OCI-LY3 (cell line): ENCODE results near the gene LZTFL1.

Source experiments
- CTCF ChIP-seq: fragments of 200-600, 300-600 bp; sonication (generic); IDR thresholded peaks from 2 replicates; pipeline ENCODE4 v1.5.1; 2014; ENCODE audit warnings: antibody characterized with exemption, low read length, low read depth
- EZH2phosphoT487 ChIP-seq: fragments of 200-600 bp; shearing (Covaris generic); IDR thresholded peaks from 2 replicates; pipeline ENCODE4 v1.6.1; 2018; ENCODE audit warnings: antibody characterized with exemption, mixed run types, low read depth

- TF ChIP-seq CTCF, result no peak
- TF ChIP-seq EZH2phosphoT487, result no peak
Measured at GRCh38 chr3:45781271-45781670, 60.6 kb downstream of the LZTFL1 start.
